Mucosa of gallbladder (tissue), 1 donor: ENCODE data around the gene ALDH3B2. TPM values are rescaled to one million over a fixed set of nuclear protein-coding genes. Genes with fewer than 3 reads are reported as not detected.
"Not testable (repeated sequence)": the region's sequence is repeated elsewhere in the genome, so short reads cannot be mapped to it uniquely, and the experiment has no call there.

Experiments used
- DNase-seq: peaks from one replicate; pipeline ENCODE4 v3.0.0-alpha.2; 2020; ENCODE audit warnings: low spot score
- total RNA-seq: library from RNA; stranded (reverse); gene quantifications from one replicate; pipeline ENCODE4 v1.2.1, GENCODE V29; 2021
- donor health status: DM: no; HTN: no; CAD: no.

ALDH3B2 gene
- total RNA-seq, 1 donor from 2014 or later, result 0.63 TPM

GRCh38 chr11:67662142-67662834 is 12.1 kb downstream of the ALDH3B2 start:
- DNase-seq, result no peak

GRCh38 chr11:67660752-67661151 is 13.7 kb downstream of the ALDH3B2 start:
- DNase-seq, result not testable (repeated sequence)

- not testable (repeated sequence) for DNase-seq
Measured at GRCh38 chr11:67659651-67660165, 14.7 kb downstream of the ALDH3B2 start.

GRCh38 chr11:67657300-67657699 is 17.1 kb downstream of the ALDH3B2 start:
- DNase-seq, result no peak

GRCh38 chr11:67656278-67656922 is 18.0 kb downstream of the ALDH3B2 start:
- DNase-seq, result no peak

GRCh38 chr11:67654225-67654624 is 20.2 kb downstream of the ALDH3B2 start:
- no peak for DNase-seq

GRCh38 chr11:67652965-67653845 is 21.2 kb downstream of the ALDH3B2 start:
- no peak for DNase-seq

GRCh38 chr11:67651976-67652781 is 22.2 kb downstream of the ALDH3B2 start:
- no peak for DNase-seq

GRCh38 chr11:67649634-67650510 is 24.6 kb downstream of the ALDH3B2 start:
- DNase-seq, result no peak

- DNase-seq, result no peak
Measured at GRCh38 chr11:67648796-67649613, 25.4 kb downstream of the ALDH3B2 start.

- DNase-seq, result no peak
Measured at GRCh38 chr11:67648140-67648795, 26.2 kb downstream of the ALDH3B2 start.

GRCh38 chr11:67647471-67647870 is 27.0 kb downstream of the ALDH3B2 start:
- DNase-seq, result no peak

- no peak for DNase-seq
Measured at GRCh38 chr11:67646535-67647336, 27.7 kb downstream of the ALDH3B2 start.

GRCh38 chr11:67645521-67646461 is 28.6 kb downstream of the ALDH3B2 start:
- no peak for DNase-seq

GRCh38 chr11:67644472-67645418 is 29.7 kb downstream of the ALDH3B2 start:
- DNase-seq, result no peak

GRCh38 chr11:67644042-67644441 is 30.4 kb downstream of the ALDH3B2 start:
- no peak for DNase-seq
